GM08714 (cell line): ENCODE data around the gene LMAN2L.
"Not testable (repeated sequence)": the region's sequence is repeated elsewhere in the genome, so short reads cannot be mapped to it uniquely, and the experiment has no call there.

Experiments
- H3K4me3 ChIP-seq: fragments of 200-500 bp; sonication (Bioruptor generic); 2 replicates; pipeline ENCODE4 v1.5.1; 2014; ENCODE audit warnings: mild to moderate bottlenecking, low read length, inconsistent platforms
- ZNF274 ChIP-seq: IDR thresholded peaks from 2 replicates; pipeline ENCODE4 v1.6.1; 2012; ENCODE audit warnings: mild to moderate bottlenecking, low read depth, low read length

LMAN2L gene

GRCh38 chr2:96679848-96680247 lies 60.0 kb downstream of the LMAN2L start:
- no peak overlapping the region for H3K4me3 ChIP-seq
- TF ChIP-seq ZNF274: no peak

- TF ChIP-seq ZNF274: no peak
- H3K4me3 ChIP-seq: no peak overlapping the region
Measured at GRCh38 chr2:96669539-96670215, 70.2 kb downstream of the LMAN2L start.

GRCh38 chr2:96668771-96669170 lies 71.1 kb downstream of the LMAN2L start:
- no peak overlapping the region for H3K4me3 ChIP-seq
- no peak for TF ChIP-seq ZNF274

GRCh38 chr2:96665717-96666116 lies 74.1 kb downstream of the LMAN2L start:
- H3K4me3 ChIP-seq: not testable (repeated sequence)

- no peak for TF ChIP-seq ZNF274
- H3K4me3 ChIP-seq: no peak overlapping the region
Measured at GRCh38 chr2:96665083-96665569, 74.7 kb downstream of the LMAN2L start.

GRCh38 chr2:96664366-96664925 lies 75.4 kb downstream of the LMAN2L start:
- TF ChIP-seq ZNF274: no peak
- H3K4me3 ChIP-seq: no peak overlapping the region

- TF ChIP-seq ZNF274: no peak
- H3K4me3 ChIP-seq: no peak overlapping the region
Measured at GRCh38 chr2:96663829-96664228, 76.0 kb downstream of the LMAN2L start.

GRCh38 chr2:96663177-96663576 lies 76.7 kb downstream of the LMAN2L start:
- TF ChIP-seq ZNF274: no peak
- H3K4me3 ChIP-seq: no peak overlapping the region

GRCh38 chr2:96662360-96662759 lies 77.5 kb downstream of the LMAN2L start:
- no peak for TF ChIP-seq ZNF274
- no peak overlapping the region for H3K4me3 ChIP-seq

- no peak overlapping the region for H3K4me3 ChIP-seq
- TF ChIP-seq ZNF274: no peak
Measured at GRCh38 chr2:96661324-96661723, 78.5 kb downstream of the LMAN2L start.

GRCh38 chr2:96656540-96656939 lies 83.3 kb downstream of the LMAN2L start:
- H3K4me3 ChIP-seq: no peak overlapping the region
- no peak for TF ChIP-seq ZNF274
